Heart right ventricle (tissue), 16 donors: ENCODE measurements around the gene CAPZB. TPM values are rescaled to one million over a fixed set of nuclear protein-coding genes. Genes with fewer than 3 reads are reported as not detected.

Experiments
- ATAC-seq, 8 donors: fragments of 200-7000 bp; cut with Tn5 transposase; one replicate each; pipeline ENCODE4 v1.9.1; 2020; ENCODE audit warnings: mild to moderate bottlenecking in 8 of 8, moderate library complexity in 8 of 8, moderate number of reproducible peaks in 1 of 8
- DNase-seq, 2 donors: peaks; one replicate each; pipeline ENCODE4 v3.0.0-alpha.2; 2020
- H3K27ac ChIP-seq, 10 donors: fragments of 200-600 bp; sonication (generic) in 2 of 10; one replicate each; pipeline versions ENCODE4 v1.5.0 to v1.8.0; 2020 to 2022; ENCODE audit warnings: mild to moderate bottlenecking in 3 of 10
- H3K27me3 ChIP-seq, 7 donors: fragments of 200-600 bp; one replicate each; pipeline ENCODE4 v1.8.0; 2021 to 2022; ENCODE audit warnings: mild to moderate bottlenecking in 2 of 7
- H3K36me3 ChIP-seq, 9 donors: fragments of 200-600 bp; sonication (generic) in 1 of 9; one replicate each; pipeline versions ENCODE4 v1.5.0 to v1.8.0; 2020 to 2022; ENCODE audit warnings: mild to moderate bottlenecking in 2 of 9
- H3K4me1 ChIP-seq, 9 donors: fragments of 200-600 bp; sonication (generic) in 1 of 9; one replicate each; pipeline versions ENCODE4 v1.5.0 to v1.8.0; 2020 to 2022; ENCODE audit warnings: mild to moderate bottlenecking in 4 of 9
- H3K4me3 ChIP-seq, 10 donors: fragments of 200-600 bp; sonication (generic) in 2 of 10; one replicate each; pipeline versions ENCODE4 v1.5.0 to v1.8.0; 2020 to 2022; ENCODE audit warnings: mild to moderate bottlenecking in 7 of 10, moderate library complexity in 2 of 10
- H3K9me3 ChIP-seq, 11 donors: fragments of 200-600 bp in 10 of 11; sonication (generic) in 2 of 11; one replicate each; pipeline versions ENCODE4 v1.5.0 to v1.8.0; 2013 to 2022; ENCODE audit warnings: mild to moderate bottlenecking in 2 of 11, control low read depth in 1 of 11, moderate library complexity in 1 of 11
- CTCF ChIP-seq, 9 donors: fragments of 200-600 bp; sonication (generic) in 2 of 9; IDR thresholded peaks; one replicate each; pipeline versions ENCODE4 v1.5.0 to v1.8.0; 2021 to 2022; ENCODE audit warnings: antibody characterized with exemption in 9 of 9, mild to moderate bottlenecking in 5 of 9, moderate library complexity in 1 of 9
- WGBS, 2 donors: extraction: QIAGEN DNeasy Blood & Tissue Kit; methylation state at CpG; one replicate each; pipeline ENCODE4 v1.1.7; 2013; ENCODE audit warnings: inconsistent platforms in 1 of 2; 5-methylcytosine and 5-hydroxymethylcytosine counted together
- intact Hi-C, 10 donors: fragments of 100-400 bp; cut with DNase I; formaldehyde crosslinking; loops; one replicate each; pipeline versions ENCODE4 v1.11.1 to v1.14.2; 2022
- polyA plus RNA-seq, 2 donors: library from polyadenylated mRNA; stranded (reverse); fragments of 200-250 nt; gene quantifications; one replicate each; pipeline ENCODE4 v1.2.3, GENCODE V29; 2013
- total RNA-seq, 10 donors: library from RNA; stranded (reverse); fragmentation: NEBNext Ultra II Directional in 3 of 10; extraction: Animal tissue kit (Norgen Biotek cat#: 25700) in 3 of 10; gene quantifications; one replicate each; pipeline versions ENCODE4 v1.2.1 to v1.2.4, GENCODE V29; 2021 to 2023
- donor health status: Arrhythmogenic right ventricular cardiomyopathy.
- donor health status: ischemic (EF 13 %, LVEDD 7.1; RV severe dilation, severe dysfunction).
- donor health status: healthy with polysubstance abuse.
- donor health status: DM: no; HTN: yes; CAD: no.
- donor health status: DM: no; HTN: no; CAD: no.
- donor health status: ischemic (EF 25% LVEDD 6.9; RV normal size, moderate dysfunction).
- donor health status: ischemic (EF 25% LVEDD 5.7; RV mildly dilated, moderate dysfunction).
- donor health status: healthy.
- donor health status: DM: yes; HTN: yes; CAD: no.
- donor health status: Ischemic cardiomyopathy.
- donor health status: ischemic (EF 35%, LVEDD 5.7; RV mildly dilated, moderate dysfunction).
- donor health status: nonischemic (EF 11% LVEDD 7.7; RV severe dilation, severe dysfunction).
- donor health status: DM: yes; HTN: yes; CAD: no.
- donor health status: PGD.
- donor health status: ischemic (EF 29% LVEDD 5.4; RV normal size, mild dysfunction).
- donor health status: nonischemic (EF 23%, LVEDD 6.1; RV moderate dilation, normal function).

Gene CAPZB
- total and polyA plus RNA-seq, 12 donors = 158 to 307 (median 228) TPM

DNA sequence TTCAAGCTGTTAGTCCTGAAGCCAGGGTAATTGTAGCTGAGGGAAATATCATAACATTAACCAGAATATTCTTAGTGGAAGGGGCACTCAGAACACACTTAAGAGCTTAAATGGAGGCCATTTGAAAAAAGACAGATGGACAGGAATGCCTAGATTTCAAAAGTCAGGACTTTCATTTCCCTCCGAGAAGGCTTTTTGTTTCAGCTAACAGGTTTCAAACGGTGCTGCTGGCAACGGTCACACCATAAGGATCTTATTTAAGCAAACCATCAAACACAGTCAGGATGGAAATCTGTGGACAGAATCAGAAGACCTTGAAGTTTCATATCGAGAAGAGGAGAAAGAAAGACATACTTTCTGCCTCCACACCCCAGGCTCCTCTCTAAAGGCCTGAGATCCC lies 103.1 kb downstream of the CAPZB start:
- no peak for TF ChIP-seq CTCF (IDR thresholded peaks at IDR 0.05)
- WGBS, 2 donors = 73 to 78% methylated on average over 4 of the region's 4 CpGs
- intact Hi-C loops = loop anchor here in 2 of 10 donors (10.0 kb wide), 2 partner anchors 203 to 273 kb away; no protein-coding TSS in a partner anchor
- Histone ChIP-seq H3K4me3 (no peak overlapping the region), H3K36me3 (peaks cover 0 to 91% (median 34%) of the 10 kb centered on the region in 9 donors), H3K27ac (no peak overlapping the region), H3K27me3 (no peaks in the 10 kb centered on the region), H3K4me1 (peaks cover 12 to 36% (median 31%) of the 10 kb centered on the region in 9 donors), H3K9me3 (no peaks in the 10 kb centered on the region)
- DNase-seq (no peak), ATAC-seq (no peak)

DNA sequence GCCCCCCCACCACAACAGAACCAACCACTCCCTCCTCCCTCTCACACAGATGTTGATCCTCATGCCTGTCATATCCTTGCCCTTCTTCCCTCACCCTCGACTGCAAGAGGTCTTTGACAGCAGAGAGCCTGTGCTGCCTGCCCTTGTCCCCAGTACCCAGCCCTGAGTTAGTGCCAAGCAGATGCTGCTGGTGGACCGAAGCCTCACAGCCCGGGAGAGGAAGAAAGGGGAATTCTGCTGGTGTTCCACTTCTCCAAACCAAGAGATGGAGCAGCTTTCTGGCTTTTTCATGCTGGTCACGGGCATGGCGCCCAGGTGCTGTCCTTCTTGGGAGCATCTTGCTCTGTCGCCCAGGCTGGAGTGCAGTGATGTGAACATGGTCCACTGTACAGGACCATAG lies 104.1 kb downstream of the CAPZB start:
- no peak for TF ChIP-seq CTCF (IDR thresholded peaks at IDR 0.05)
- intact Hi-C loops = loop anchor here in 2 of 10 donors (10.0 kb wide), 2 partner anchors 204 to 274 kb away; no protein-coding TSS in a partner anchor
- peaks cover 0 to 98% (median 39%) of the 10 kb centered on the region in 9 donors for H3K36me3 ChIP-seq

DNA sequence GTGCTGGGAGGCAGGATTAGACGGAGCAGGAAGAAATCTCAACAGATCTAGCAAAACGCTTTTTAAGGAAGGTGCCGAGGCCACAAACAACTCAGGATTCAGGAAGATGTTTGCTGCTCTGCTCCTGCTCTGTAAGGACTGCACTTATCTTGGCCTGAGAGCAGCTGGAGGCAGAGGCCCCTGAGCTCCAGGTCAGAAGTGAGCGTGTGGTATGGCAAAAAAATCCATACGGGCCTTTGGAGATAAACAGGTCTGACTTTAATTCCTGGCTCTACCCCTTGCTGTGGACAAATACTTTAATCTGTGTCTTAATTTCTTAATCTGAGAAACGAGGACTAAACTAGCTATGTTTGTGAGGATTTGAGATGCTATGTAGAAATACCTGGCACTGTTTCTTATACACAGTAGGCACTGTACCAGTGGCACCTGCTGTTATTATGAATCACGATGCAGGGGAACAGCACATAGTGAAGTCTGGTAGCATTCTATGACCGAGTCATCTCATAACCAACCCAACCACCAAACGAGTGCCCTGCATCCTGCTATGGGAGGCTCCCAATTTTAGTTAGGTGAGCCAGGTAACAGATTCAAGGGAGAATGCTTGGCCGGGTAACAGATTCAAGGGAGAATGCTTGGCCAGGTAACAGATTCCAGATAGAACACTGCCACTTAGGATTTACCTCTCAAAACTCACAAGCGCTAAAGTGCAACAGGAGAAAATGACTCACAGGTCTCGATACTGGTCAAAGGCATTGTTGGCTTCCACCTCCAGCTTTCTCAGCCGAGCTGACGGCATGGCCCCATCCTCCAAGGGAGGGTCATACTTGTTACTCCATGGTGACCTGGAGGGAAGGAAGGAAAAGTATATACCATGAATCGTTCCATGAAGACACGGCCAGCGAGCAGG lies 107.3 kb downstream of the CAPZB start:
- H3K27ac ChIP-seq = no peak overlapping the region

More for the DNA sequence above, 104.1 kb downstream of the CAPZB start:
- ATAC-seq = no peak
- Histone ChIP-seq H3K27me3 (no peaks in the 10 kb centered on the region), H3K4me3 (no peak overlapping the region), H3K9me3 (peaks cover 0 to 6% (median 0%) of the 10 kb centered on the region in 11 donors), H3K27ac (no peak overlapping the region), H3K4me1 (peaks cover 9 to 31% (median 25%) of the 10 kb centered on the region in 9 donors)
- DNase-seq = no peak
- WGBS, 2 donors = 80 to 85% methylated on average over 6 of the region's 6 CpGs

More for the DNA sequence above, 107.3 kb downstream of the CAPZB start:
- H3K4me3 ChIP-seq = no peak overlapping the region
- ATAC-seq = no peak
- no peak for DNase-seq
- H3K27me3 ChIP-seq = no peaks in the 10 kb centered on the region
- peaks cover 0 to 35% (median 7%) of the 10 kb centered on the region in 9 donors for H3K4me1 ChIP-seq
- 89 to 95% methylated on average over 17 of the region's 17 CpGs for WGBS, 2 donors
- H3K9me3 ChIP-seq = peaks cover 0 to 6% (median 0%) of the 10 kb centered on the region in 11 donors
- no peak for TF ChIP-seq CTCF (IDR thresholded peaks at IDR 0.05)
- H3K36me3 ChIP-seq = peaks cover 0 to 100% (median 33%) of the 10 kb centered on the region in 9 donors
- intact Hi-C loops = no loop called here
